K562 (cell line): ENCODE measurements around the gene S100P. TPM values are rescaled to one million over a fixed set of nuclear protein-coding genes. Genes with fewer than 3 reads are reported as not detected.

Experiments
- BMI1 ChIP-seq: fragments of 150-350 bp; IDR thresholded peaks from 2 replicates; pipeline ENCODE4 v1.6.1; 2014; ENCODE audit warnings: low read length
- BRD4 ChIP-seq: fragments of 200-600 bp; sonication (generic); IDR thresholded peaks from 2 replicates; pipeline ENCODE4 v1.6.1; 2017; ENCODE audit warnings: inconsistent platforms
- DNMT1 ChIP-seq: fragments of 450-650 bp; IDR thresholded peaks from 2 replicates; pipeline ENCODE4 v1.6.1; 2016; ENCODE audit warnings: antibody characterized with exemption, mild to moderate bottlenecking
- FUS ChIP-seq: fragments of 200-400 bp; formaldehyde crosslinking; optimal IDR thresholded peaks from 2 replicates; pipeline ENCODE3; 2017; ENCODE audit warnings: low read depth, low read length
- MAFK ChIP-seq: IDR thresholded peaks from 2 replicates; pipeline ENCODE4 v1.6.1; 2011; ENCODE audit warnings: low read length, improper control_type of control experiment
- RBM25 ChIP-seq: fragments of 200-400 bp; formaldehyde crosslinking; IDR thresholded peaks from 2 replicates; pipeline ENCODE4 v1.6.1; 2018; ENCODE audit warnings: low read length, low read depth, moderate library complexity; ENCODE audit not compliant: severe bottlenecking
- RBM34 ChIP-seq: fragments of 200-400 bp; formaldehyde crosslinking; IDR thresholded peaks from 2 replicates; pipeline ENCODE4 v1.6.1; 2018; ENCODE audit warnings: low read length, borderline replicate concordance; ENCODE audit not compliant: insufficient read depth
- SIN3A ChIP-seq, 2 experiments: fragments of 150-350 bp in 1 of 2; IDR thresholded peaks; 2 replicates each; pipeline ENCODE4 v1.6.1; 2011 to 2016; ENCODE audit warnings: borderline replicate concordance in 2 of 2, low read depth in 2 of 2, low read length in 2 of 2, mild to moderate bottlenecking in 2 of 2, moderate library complexity in 2 of 2; ENCODE audit not compliant: control insufficient read depth in 1 of 2
- SOX6 ChIP-seq: fragments of 450-650 bp; IDR thresholded peaks from 2 replicates; pipeline ENCODE4 v1.6.1; 2014; ENCODE audit warnings: mild to moderate bottlenecking
- STAT5A ChIP-seq: IDR thresholded peaks from 2 replicates; pipeline ENCODE4 v1.6.1; 2012; ENCODE audit warnings: low read length, inconsistent platforms, borderline replicate concordance
- SUPT5H ChIP-seq: fragments of 450-650 bp; IDR thresholded peaks from 2 replicates; pipeline ENCODE4 v1.6.1; 2016
- THAP12 ChIP-seq: fragments of 250-450 bp; sonication (Bioruptor Pico); IDR thresholded peaks from 2 replicates; pipeline ENCODE4 v1.9.0; 2021; ENCODE audit warnings: mild to moderate bottlenecking, inconsistent platforms
- TRIM24 ChIP-seq, 2 experiments: fragments of 450-650 bp; IDR thresholded peaks; 2 replicates each; pipeline ENCODE4 v1.6.1; 2016
- YBX1 ChIP-seq: fragments of 450-650 bp; IDR thresholded peaks from 2 replicates; pipeline ENCODE4 v1.7.1; 2016; ENCODE audit warnings: mild to moderate bottlenecking
- ZKSCAN1 ChIP-seq: fragments of 150-350 bp; IDR thresholded peaks from 2 replicates; pipeline ENCODE4 v1.6.1; 2016; ENCODE audit warnings: low read depth, low read length
- ZNF280A ChIP-seq: fragments of 450-650 bp; IDR thresholded peaks from 2 replicates; pipeline ENCODE4 v1.6.1; 2018; ENCODE audit warnings: mild to moderate bottlenecking, low read depth; ENCODE audit not compliant: partially characterized antibody
- ZNF717 ChIP-seq: fragments of 250-450 bp; sonication (Bioruptor Pico); IDR thresholded peaks from 2 replicates; pipeline ENCODE4 v1.5.0; 2021
- polyA plus RNA-seq, 8 experiments: library from polyadenylated mRNA; depleted of rRNA in 4 of 8; stranded (reverse) in 5 of 8; unstranded in 3 of 8; fragments of >200 nt; fragmentation: Nextera tagmentation in 2 of 8; fragmentation: Illumina TruSeq in 1 of 8; extraction: Ambion mirVana in 2 of 8; extraction: Trizol in 1 of 8; gene quantifications; 2 replicates each; pipeline versions ENCODE4 v1.2.1 to v1.2.3, GENCODE V29; 2011 to 2014; ENCODE audit warnings: inconsistent platforms in 1 of 8, missing spikeins in 1 of 8
- total RNA-seq, 7 experiments: library from RNA; depleted of rRNA in 6 of 7; stranded (reverse); fragments of >200 nt in 6 of 7; fragmentation: Illumina TruSeq in 2 of 7; extraction: Trizol in 2 of 7; gene quantifications; 2 replicates each; pipeline versions ENCODE4 v1.2.1 to v1.2.3, GENCODE V29; 2011 to 2021; ENCODE audit warnings: low replicate concordance in 1 of 7
- TF ChIP-seq, protein P1 (sequence below): sonication (generic); formaldehyde crosslinking; IDR thresholded peaks from 2 replicates; pipeline ENCODE4 v1.9.0; 2022; ENCODE audit warnings: mild to moderate bottlenecking, missing genetic modification reagents
- TF ChIP-seq, protein P2 (sequence below): fragments of 250-450 bp; sonication (Bioruptor Pico); IDR thresholded peaks from 2 replicates; pipeline ENCODE4 v1.8.0; 2022; ENCODE audit warnings: inconsistent platforms, mild to moderate bottlenecking, moderate library complexity, borderline replicate concordance
- TF ChIP-seq, protein P3 (sequence below), 2 experiments: fragments of 450-650 bp; IDR thresholded peaks; 2 replicates each; pipeline ENCODE4 v1.6.1; 2016

S100P gene
- total and polyA plus RNA-seq, 9 of the 15 experiments (the other 6 are each of a cell fraction or from before 2014, with no cell fraction given), result 4.1 to 23.8 (median 7.5) TPM

DNA sequence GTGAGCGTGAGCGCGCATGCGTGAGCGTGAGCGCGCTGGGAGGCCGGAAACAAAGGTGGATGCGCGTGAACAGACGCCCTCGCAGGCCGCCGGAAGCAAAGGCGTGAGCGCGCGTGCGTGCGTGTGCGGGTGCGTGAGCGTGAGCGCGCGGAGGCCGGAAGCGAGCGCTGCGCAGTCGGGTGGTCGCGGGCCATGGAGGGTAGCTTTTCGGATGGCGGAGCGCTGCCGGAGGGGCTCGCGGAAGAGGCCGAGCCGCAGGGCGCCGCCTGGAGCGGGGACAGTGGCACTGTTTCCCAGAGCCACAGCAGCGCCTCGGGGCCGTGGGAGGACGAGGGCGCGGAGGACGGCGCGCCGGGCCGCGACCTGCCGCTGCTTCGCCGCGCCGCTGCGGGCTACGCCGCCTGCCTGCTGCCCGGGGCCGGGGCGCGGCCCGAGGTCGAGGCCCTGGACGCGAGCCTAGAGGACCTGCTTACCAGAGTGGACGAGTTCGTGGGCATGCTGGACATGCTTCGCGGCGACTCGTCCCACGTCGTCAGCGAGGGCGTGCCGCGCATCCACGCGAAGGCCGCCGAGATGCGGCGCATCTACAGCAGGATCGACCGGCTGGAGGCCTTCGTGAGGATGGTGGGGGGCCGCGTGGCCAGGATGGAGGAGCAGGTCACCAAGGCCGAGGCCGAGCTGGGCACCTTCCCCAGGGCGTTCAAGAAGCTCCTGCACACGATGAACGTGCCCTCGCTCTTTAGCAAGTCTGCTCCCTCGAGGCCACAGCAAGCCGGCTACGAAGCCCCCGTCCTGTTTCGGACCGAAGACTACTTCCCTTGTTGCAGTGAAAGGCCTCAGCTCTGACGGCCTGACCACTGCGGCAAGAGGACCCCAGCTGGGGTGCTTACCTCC is 22.6 kb downstream of the S100P start, which contains the start of gene BLOC1S4 (continued):
- TF ChIP-seq, protein P1, sequence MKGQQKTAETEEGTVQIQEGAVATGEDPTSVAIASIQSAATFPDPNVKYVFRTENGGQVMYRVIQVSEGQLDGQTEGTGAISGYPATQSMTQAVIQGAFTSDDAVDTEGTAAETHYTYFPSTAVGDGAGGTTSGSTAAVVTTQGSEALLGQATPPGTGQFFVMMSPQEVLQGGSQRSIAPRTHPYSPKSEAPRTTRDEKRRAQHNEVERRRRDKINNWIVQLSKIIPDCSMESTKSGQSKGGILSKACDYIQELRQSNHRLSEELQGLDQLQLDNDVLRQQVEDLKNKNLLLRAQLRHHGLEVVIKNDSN (CRISPR knock-in tag), result peak; percentile 45; the same call in 1 of the 2 replicates
- no peak for TF ChIP-seq TRIM24 (IDR thresholded peaks at IDR 0.05)
- no peak for TF ChIP-seq BRD4
- TF ChIP-seq SUPT5H, result peak; percentile 84
- TF ChIP-seq RBM34, result no peak
- no peak for TF ChIP-seq ZNF280A
- peak in 1 of 2 experiments; percentile 62; a peak in 1 of 4 replicates for TF ChIP-seq SIN3A (IDR thresholded peaks at IDR 0.05; ENCODE audit: borderline replicate concordance in 2 of 2, control insufficient read depth in 1 of 2, low read depth in 2 of 2, low read length in 2 of 2)
- TF ChIP-seq, protein P2, sequence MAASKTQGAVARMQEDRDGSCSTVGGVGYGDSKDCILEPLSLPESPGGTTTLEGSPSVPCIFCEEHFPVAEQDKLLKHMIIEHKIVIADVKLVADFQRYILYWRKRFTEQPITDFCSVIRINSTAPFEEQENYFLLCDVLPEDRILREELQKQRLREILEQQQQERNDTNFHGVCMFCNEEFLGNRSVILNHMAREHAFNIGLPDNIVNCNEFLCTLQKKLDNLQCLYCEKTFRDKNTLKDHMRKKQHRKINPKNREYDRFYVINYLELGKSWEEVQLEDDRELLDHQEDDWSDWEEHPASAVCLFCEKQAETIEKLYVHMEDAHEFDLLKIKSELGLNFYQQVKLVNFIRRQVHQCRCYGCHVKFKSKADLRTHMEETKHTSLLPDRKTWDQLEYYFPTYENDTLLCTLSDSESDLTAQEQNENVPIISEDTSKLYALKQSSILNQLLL (CRISPR knock-in tag), result no peak
- TF ChIP-seq STAT5A, result no peak
- no peak for TF ChIP-seq MAFK
- no peak for TF ChIP-seq SOX6
- TF ChIP-seq ZKSCAN1, result no peak
- no peak for TF ChIP-seq BMI1
- TF ChIP-seq, protein P3, sequence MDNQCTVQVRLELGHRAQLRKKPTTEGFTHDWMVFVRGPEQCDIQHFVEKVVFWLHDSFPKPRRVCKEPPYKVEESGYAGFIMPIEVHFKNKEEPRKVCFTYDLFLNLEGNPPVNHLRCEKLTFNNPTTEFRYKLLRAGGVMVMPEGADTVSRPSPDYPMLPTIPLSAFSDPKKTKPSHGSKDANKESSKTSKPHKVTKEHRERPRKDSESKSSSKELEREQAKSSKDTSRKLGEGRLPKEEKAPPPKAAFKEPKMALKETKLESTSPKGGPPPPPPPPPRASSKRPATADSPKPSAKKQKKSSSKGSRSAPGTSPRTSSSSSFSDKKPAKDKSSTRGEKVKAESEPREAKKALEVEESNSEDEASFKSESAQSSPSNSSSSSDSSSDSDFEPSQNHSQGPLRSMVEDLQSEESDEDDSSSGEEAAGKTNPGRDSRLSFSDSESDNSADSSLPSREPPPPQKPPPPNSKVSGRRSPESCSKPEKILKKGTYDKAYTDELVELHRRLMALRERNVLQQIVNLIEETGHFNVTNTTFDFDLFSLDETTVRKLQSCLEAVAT (IDR thresholded peaks at IDR 0.05), result peak in 1 of 2 experiments; percentile 22; a peak in 1 of 4 replicates
- no peak for TF ChIP-seq ZNF717 (CRISPR knock-in tag)
- peak; percentile 93 for TF ChIP-seq THAP12 (CRISPR knock-in tag)
- no peak for TF ChIP-seq YBX1
- TF ChIP-seq RBM25, result no peak
- TF ChIP-seq DNMT1, result no peak
- TF ChIP-seq FUS, result no peak
